ENCODE results near the gene ARHGAP40. TPM values are rescaled to one million over a fixed set of nuclear protein-coding genes. Genes with fewer than 3 reads are reported as not detected.

Gene ARHGAP40
- total RNA-seq, 1 donor from 2014 or later = 0.64 TPM

Other genes starting within 250 kb of the ARHGAP40 start
- 18.0 TPM for gene SNHG17, start 166.5 kb upstream of the ARHGAP40 start, total RNA-seq (ENCODE audit: unreplicated experiment)
- 46.0 TPM for gene RALGAPB, start 129.0 kb upstream of the ARHGAP40 start, total RNA-seq (ENCODE audit: unreplicated experiment)
- gene ADIG, start 20.6 kb upstream of the ARHGAP40 start, total RNA-seq (ENCODE audit: unreplicated experiment) = not detected
- 3.4 TPM for gene SLC32A1, start 122.7 kb downstream of the ARHGAP40 start, total RNA-seq (ENCODE audit: unreplicated experiment)
- gene ACTR5, start 146.7 kb downstream of the ARHGAP40 start, total RNA-seq (ENCODE audit: unreplicated experiment) = 17.3 TPM
- 46.9 TPM for gene PPP1R16B, start 203.9 kb downstream of the ARHGAP40 start, total RNA-seq (ENCODE audit: unreplicated experiment)